ENCODE measurements around the gene PAMR1.

Gene PAMR1

GRCh38 chr11:35545391-35546003 lies 20.1 kb upstream of the PAMR1 start:
- no peak for DNase-seq (ENCODE audit: insufficient read length, low spot score)
- no peak for FAIRE-seq
- TF ChIP-seq CTCF (IDR thresholded peaks at IDR 0.05; ENCODE audit: insufficient read depth, missing control alignments), result no peak

GRCh38 chr11:35543481-35543880 lies 18.1 kb upstream of the PAMR1 start:
- TF ChIP-seq CTCF (IDR thresholded peaks at IDR 0.05; ENCODE audit: insufficient read depth, missing control alignments), result no peak
- DNase-seq (ENCODE audit: insufficient read length, low spot score) (no peak), FAIRE-seq (no peak)

- FAIRE-seq (no peak), DNase-seq (ENCODE audit: insufficient read length, low spot score) (no peak)
- TF ChIP-seq CTCF (IDR thresholded peaks at IDR 0.05; ENCODE audit: insufficient read depth, missing control alignments), result no peak
Observed at GRCh38 chr11:35541621-35542375, 16.4 kb upstream of the PAMR1 start.

- no peak for FAIRE-seq
- DNase-seq (ENCODE audit: insufficient read length, low spot score), result no peak
- no peak for TF ChIP-seq CTCF (IDR thresholded peaks at IDR 0.05; ENCODE audit: insufficient read depth, missing control alignments)
Observed at GRCh38 chr11:35540526-35540925, 15.1 kb upstream of the PAMR1 start.

- TF ChIP-seq CTCF (IDR thresholded peaks at IDR 0.05; ENCODE audit: insufficient read depth, missing control alignments), result no peak
- DNase-seq (ENCODE audit: insufficient read length, low spot score) (no peak), FAIRE-seq (no peak)
Observed at GRCh38 chr11:35539781-35540281, 14.4 kb upstream of the PAMR1 start.

GRCh38 chr11:35539256-35539655 lies 13.8 kb upstream of the PAMR1 start:
- DNase-seq (ENCODE audit: insufficient read length, low spot score) (no peak), FAIRE-seq (no peak)
- no peak for TF ChIP-seq CTCF (IDR thresholded peaks at IDR 0.05; ENCODE audit: insufficient read depth, missing control alignments)

- no peak for FAIRE-seq
- DNase-seq (ENCODE audit: insufficient read length, low spot score), result no peak
- TF ChIP-seq CTCF (IDR thresholded peaks at IDR 0.05; ENCODE audit: insufficient read depth, missing control alignments), result no peak
Observed at GRCh38 chr11:35536470-35536869, 11.1 kb upstream of the PAMR1 start.

Data from D721Med (cell line).